Nephron progenitor cell (in vitro differentiated cells): Measurements from ENCODE around the gene KMT2D.

Source experiments
- DNase-seq: peaks from one replicate; pipeline ENCODE4 v3.0.0; 2021
- H3K27ac Mint-ChIP-seq: 2 replicates; pipeline ENCODE4 v1.8.0; 2021; ENCODE audit warnings: mild to moderate bottlenecking, moderate library complexity, mixed read lengths
- H3K27me3 Mint-ChIP-seq: 2 replicates; pipeline ENCODE4 v1.8.0; 2021; ENCODE audit warnings: mild to moderate bottlenecking, low read depth, mixed read lengths; ENCODE audit not compliant: poor library complexity
- H3K36me3 Mint-ChIP-seq: 2 replicates; pipeline ENCODE4 v1.8.0; 2021; ENCODE audit warnings: low read depth, mixed read lengths
- H3K4me1 Mint-ChIP-seq: 2 replicates; pipeline ENCODE4 v1.8.0; 2021; ENCODE audit warnings: mixed read lengths
- H3K4me3 Mint-ChIP-seq: 2 replicates; pipeline ENCODE4 v1.8.0; 2021; ENCODE audit warnings: mild to moderate bottlenecking, moderate library complexity, mixed read lengths
- H3K9me3 Mint-ChIP-seq: 2 replicates; pipeline ENCODE4 v1.8.0; 2021; ENCODE audit warnings: mild to moderate bottlenecking, moderate library complexity, mixed read lengths
- TF ChIP-seq, protein P1 (sequence below): fragments of 200-600 bp; sonication (generic); IDR thresholded peaks from 2 replicates; pipeline ENCODE4 v1.5.0; 2021; ENCODE audit warnings: antibody characterized with exemption

Gene KMT2D

DNA sequence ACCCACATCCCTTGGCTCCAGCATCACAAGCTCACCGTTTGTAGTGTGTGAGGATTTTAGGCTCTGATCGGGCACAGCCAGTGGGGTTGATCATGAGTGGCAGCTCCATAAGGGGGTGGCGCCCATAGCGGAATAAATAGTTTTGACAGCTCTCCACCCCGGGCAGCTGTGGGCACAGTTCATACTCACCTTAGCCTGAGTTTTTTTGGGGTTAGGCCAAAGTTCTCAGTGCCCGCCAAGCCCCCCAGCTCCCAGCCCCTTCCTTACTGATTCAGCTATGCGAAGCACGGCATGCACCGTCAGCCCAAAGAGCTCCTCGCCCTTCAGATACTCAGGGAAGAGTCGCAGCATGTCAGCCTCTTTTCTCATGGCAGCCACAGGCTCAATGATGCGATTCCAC is 36.1 kb downstream of the KMT2D start:
- no peak overlapping the region for H3K4me3 Mint-ChIP-seq
- H3K27ac Mint-ChIP-seq = no peak overlapping the region
- DNase-seq = no peak
- H3K27me3 Mint-ChIP-seq = no peaks in the 10 kb centered on the region
- peaks cover 5% of the 10 kb centered on the region for H3K4me1 Mint-ChIP-seq
- TF ChIP-seq, protein P1, sequence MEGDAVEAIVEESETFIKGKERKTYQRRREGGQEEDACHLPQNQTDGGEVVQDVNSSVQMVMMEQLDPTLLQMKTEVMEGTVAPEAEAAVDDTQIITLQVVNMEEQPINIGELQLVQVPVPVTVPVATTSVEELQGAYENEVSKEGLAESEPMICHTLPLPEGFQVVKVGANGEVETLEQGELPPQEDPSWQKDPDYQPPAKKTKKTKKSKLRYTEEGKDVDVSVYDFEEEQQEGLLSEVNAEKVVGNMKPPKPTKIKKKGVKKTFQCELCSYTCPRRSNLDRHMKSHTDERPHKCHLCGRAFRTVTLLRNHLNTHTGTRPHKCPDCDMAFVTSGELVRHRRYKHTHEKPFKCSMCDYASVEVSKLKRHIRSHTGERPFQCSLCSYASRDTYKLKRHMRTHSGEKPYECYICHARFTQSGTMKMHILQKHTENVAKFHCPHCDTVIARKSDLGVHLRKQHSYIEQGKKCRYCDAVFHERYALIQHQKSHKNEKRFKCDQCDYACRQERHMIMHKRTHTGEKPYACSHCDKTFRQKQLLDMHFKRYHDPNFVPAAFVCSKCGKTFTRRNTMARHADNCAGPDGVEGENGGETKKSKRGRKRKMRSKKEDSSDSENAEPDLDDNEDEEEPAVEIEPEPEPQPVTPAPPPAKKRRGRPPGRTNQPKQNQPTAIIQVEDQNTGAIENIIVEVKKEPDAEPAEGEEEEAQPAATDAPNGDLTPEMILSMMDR = no peak
- H3K36me3 Mint-ChIP-seq = peaks cover 65% of the 10 kb centered on the region
- H3K9me3 Mint-ChIP-seq = no peaks in the 10 kb centered on the region

DNA sequence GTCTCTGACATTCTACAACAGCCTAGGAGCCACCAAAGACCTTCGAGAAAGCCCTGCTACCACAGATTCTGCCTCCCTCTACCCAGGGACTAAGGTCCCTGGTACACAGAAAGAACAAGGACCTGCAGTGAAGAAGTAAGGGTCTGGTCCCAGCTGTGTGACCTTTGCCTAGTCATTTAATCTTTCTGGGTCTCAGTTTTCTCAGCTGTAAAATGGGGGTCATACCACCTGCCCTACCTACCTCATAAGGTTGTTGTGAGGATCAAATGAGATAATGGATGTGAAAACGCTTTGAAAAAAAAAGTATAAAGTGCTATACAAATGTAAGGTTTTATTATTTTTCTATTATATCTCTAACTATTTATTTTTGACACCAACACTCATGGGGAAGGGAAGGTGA is 36.8 kb downstream of the KMT2D start:
- no peaks in the 10 kb centered on the region for H3K9me3 Mint-ChIP-seq

DNA sequence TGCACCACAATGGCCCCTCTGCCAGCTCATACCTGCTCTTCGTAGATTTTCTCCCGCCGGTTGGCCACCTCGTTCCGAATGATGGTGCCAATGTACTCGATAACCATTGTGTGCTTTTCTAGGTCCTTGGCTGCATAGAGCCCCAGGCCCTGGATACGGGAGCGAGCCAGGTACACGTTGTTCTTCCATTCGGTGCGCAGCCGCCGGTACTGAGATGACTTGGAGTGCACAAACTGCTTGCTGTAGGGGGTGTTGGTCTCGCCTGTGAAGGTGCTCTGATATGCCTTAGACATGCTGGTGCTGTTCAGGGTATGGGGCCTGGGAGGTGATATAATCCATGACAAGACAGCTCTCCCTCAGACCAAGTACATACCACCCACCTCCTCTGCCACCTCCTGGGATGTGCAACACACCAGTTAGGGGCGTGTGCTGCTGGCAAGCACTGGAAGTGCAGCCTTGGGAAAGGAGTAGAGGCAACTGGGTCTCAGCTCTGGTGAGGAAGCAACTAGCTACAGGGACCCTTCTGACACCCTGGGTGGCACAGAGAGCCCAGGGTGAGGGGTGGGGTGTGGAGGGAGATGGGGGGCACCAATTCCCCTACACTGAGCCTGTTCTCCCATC is 37.9 kb downstream of the KMT2D start:
- H3K36me3 Mint-ChIP-seq = peaks cover 49% of the 10 kb centered on the region
- H3K9me3 Mint-ChIP-seq = no peaks in the 10 kb centered on the region
- peaks cover 20% of the 10 kb centered on the region for H3K4me1 Mint-ChIP-seq
- H3K27ac Mint-ChIP-seq = no peak overlapping the region
- H3K27me3 Mint-ChIP-seq = no peaks in the 10 kb centered on the region
- no peak overlapping the region for H3K4me3 Mint-ChIP-seq
- TF ChIP-seq, protein P1 = no peak
- DNase-seq = no peak

More for the DNA sequence above, 36.8 kb downstream of the KMT2D start:
- H3K27ac Mint-ChIP-seq = no peak overlapping the region
- H3K4me3 Mint-ChIP-seq = no peak overlapping the region
- H3K36me3 Mint-ChIP-seq = peaks cover 59% of the 10 kb centered on the region
- TF ChIP-seq, protein P1 = no peak
- peaks cover 12% of the 10 kb centered on the region for H3K4me1 Mint-ChIP-seq
- no peak for DNase-seq
- H3K27me3 Mint-ChIP-seq = no peaks in the 10 kb centered on the region

GRCh38 chr12:49021292-49021915 is 39.2 kb downstream of the KMT2D start:
- no peak for DNase-seq
- no peaks in the 10 kb centered on the region for H3K27me3 Mint-ChIP-seq
- H3K4me3 Mint-ChIP-seq = no peak overlapping the region
- H3K36me3 Mint-ChIP-seq = peaks cover 49% of the 10 kb centered on the region
- no peaks in the 10 kb centered on the region for H3K9me3 Mint-ChIP-seq
- TF ChIP-seq, protein P1 = no peak
- H3K4me1 Mint-ChIP-seq = peaks cover 31% of the 10 kb centered on the region
- H3K27ac Mint-ChIP-seq = no peak overlapping the region

GRCh38 chr12:49020441-49020840 is 40.2 kb downstream of the KMT2D start:
- Mint-ChIP-seq H3K4me1 (peaks cover 34% of the 10 kb centered on the region), H3K4me3 (no peak overlapping the region)

More at GRCh38 chr12:49020441-49020840, 40.2 kb downstream of the KMT2D start:
- DNase-seq = no peak
- H3K27me3 Mint-ChIP-seq = peaks cover 3% of the 10 kb centered on the region
- no peak overlapping the region for H3K27ac Mint-ChIP-seq
- TF ChIP-seq, protein P1 = no peak
- H3K9me3 Mint-ChIP-seq = no peaks in the 10 kb centered on the region
- peaks cover 42% of the 10 kb centered on the region for H3K36me3 Mint-ChIP-seq
